Astrocyte of the spinal cord (primary cell): ENCODE results near the gene ANO10.
"Not testable (repeated sequence)": the region's sequence is repeated elsewhere in the genome, so short reads cannot be mapped to it uniquely, and the experiment has no call there.

Experiments
- DNase-seq: peaks from one replicate; pipeline ENCODE4 v3.0.0; 2011; ENCODE audit warnings: low read depth, low spot score
- H3K4me3 ChIP-seq: 2 replicates; pipeline ENCODE4 v1.5.1; 2011; ENCODE audit warnings: low read depth, mild to moderate bottlenecking, low read length, moderate library complexity
- CTCF ChIP-seq: IDR thresholded peaks from 2 replicates; pipeline ENCODE4 v1.5.1; 2012; ENCODE audit warnings: low read depth, mild to moderate bottlenecking, low read length, inconsistent platforms
- in situ Hi-C: cut with HindIII; loops from 2 replicates; pipeline ENCODE4 v1.10.0; 2017; ENCODE audit warnings: low sequenced_read_pairs

ANO10 gene

DNA sequence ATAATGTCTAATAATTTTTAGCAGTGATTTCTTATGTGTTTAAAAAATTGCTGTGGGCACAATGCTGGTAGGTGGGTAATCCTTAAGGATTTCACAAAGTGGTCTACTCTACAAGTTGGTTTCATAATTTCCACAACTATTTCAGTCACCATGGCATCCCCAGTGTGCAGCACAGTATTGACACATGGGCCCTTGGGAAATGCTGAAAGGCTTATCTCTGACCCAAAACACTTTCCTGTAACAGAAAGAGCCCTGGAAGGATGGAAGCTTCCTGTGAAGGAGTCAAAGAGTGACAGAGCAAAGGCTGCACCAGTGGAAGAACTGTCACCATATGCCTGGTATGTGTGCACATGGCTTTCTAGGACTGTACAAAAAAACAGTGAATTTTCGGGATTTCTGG, 153.7 kb downstream of the ANO10 start:
- DNase-seq: no peak
- in situ Hi-C loops: no loop called here
- no peak overlapping the region for H3K4me3 ChIP-seq
- no peak for TF ChIP-seq CTCF

DNA sequence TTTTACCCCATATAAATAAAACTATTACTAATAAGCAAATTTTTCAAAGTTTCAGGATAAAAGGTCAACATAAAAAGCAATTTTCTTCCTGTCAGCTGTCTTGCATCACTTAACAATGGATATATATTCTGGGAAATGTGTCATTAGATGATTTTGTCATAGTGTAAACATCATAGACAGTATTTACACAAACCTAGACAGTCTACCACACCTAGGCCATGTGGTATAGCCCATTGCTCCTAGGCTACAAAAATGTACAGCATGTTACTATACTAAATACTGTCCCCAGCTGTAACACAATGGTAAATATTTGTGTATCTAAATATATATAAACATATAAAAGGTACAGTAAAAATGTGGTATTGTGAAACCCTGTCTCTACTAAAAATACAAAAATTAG, 156.7 kb downstream of the ANO10 start:
- no peak overlapping the region for H3K4me3 ChIP-seq
- no peak for TF ChIP-seq CTCF
- no peak for DNase-seq
- in situ Hi-C loops: no loop called here

- DNase-seq, H3K4me3 ChIP-seq, in situ Hi-C loops: not testable (repeated sequence)
Measured at GRCh38 chr3:43462566-43462965, 159.2 kb downstream of the ANO10 start.

- TF ChIP-seq CTCF: no peak
- no peak overlapping the region for H3K4me3 ChIP-seq
- in situ Hi-C loops: no loop called here
- DNase-seq: peak; percentile 43
Measured at GRCh38 chr3:43461345-43461744, 160.5 kb downstream of the ANO10 start.

- H3K4me3 ChIP-seq, in situ Hi-C loops, DNase-seq: not testable (repeated sequence)
Measured at GRCh38 chr3:43457038-43457437, 164.8 kb downstream of the ANO10 start.

DNA sequence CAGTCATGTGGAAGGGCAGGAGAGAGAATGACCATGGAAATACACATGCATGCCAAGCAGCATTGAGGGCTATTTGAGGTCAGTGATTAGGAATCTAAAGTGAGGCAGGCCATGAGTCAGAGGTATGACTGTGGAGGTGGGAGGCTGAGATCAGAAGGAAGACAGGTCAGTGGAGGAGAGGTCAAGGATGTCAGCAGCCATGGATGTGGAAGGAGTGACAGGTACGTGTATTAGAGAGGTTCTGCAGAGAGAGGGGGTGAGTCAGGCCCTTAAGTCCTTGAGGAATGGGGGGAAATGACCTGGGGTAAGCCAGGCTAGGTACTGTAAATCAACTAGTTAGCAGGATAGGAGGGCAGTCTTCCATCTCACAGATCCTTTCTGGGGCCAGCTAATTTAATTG, 166.6 kb downstream of the ANO10 start:
- in situ Hi-C loops: no loop called here
- DNase-seq: peak; percentile 12
- no peak for TF ChIP-seq CTCF
- no peak overlapping the region for H3K4me3 ChIP-seq

DNA sequence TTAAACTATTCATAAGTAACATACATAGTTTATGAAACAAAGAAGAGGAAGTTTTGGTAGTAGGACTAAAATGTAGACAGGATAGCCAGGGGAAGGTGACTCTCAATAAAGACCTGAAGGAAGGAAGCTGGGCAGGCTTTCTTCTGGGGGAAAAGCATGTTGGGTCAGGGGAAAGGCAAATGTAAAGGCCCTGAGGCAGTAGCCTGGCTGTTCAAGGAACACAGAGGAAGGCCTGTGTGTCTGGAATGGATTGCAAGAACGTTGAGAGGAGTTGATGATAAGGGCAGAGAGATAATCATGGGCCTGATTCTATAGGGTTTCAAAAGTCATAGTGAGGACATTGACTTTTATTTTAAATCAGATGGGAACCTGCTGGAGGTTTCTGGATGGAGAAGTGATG, 167.8 kb downstream of the ANO10 start:
- in situ Hi-C loops: no loop called here
- TF ChIP-seq CTCF: no peak
- H3K4me3 ChIP-seq: no peak overlapping the region
- no peak for DNase-seq

- no peak overlapping the region for H3K4me3 ChIP-seq
- DNase-seq: no peak
- TF ChIP-seq CTCF: no peak
- in situ Hi-C loops: no loop called here
Measured at GRCh38 chr3:43451670-43452254, 170.0 kb downstream of the ANO10 start.
